ENCODE measurements around the gene SNN. TPM values are rescaled to one million over a fixed set of nuclear protein-coding genes. Genes with fewer than 3 reads are reported as not detected.

SNN gene
- total RNA-seq, 1 donor from 2014 or later: 7.3 TPM

DNA sequence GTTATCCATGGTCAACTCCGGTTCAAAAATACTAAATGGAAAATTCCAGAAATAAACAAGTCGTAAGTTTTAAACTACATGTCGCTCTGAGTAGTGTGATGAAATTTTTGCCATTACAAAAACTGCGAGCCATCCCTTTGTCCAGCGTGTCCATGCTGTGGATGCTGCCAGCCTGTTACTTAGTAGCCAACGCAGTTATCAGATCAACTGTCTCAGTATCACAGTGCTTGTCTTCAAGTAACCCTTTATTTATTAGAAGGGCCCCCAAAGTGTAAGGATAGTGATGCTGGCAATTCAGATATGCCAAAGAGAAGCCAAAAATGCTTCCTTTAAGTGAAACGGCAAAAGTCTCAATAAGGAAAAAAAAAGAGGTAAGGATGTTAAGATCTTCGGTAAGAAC, 23.9 kb downstream of the SNN start:
- no peak overlapping the region for H3K27ac Mint-ChIP-seq
- intact Hi-C loops (cut with micrococcal nuclease): no loop called here
- no peaks in the 10 kb centered on the region for H3K9me3 Mint-ChIP-seq
- peaks cover 32% of the 10 kb centered on the region for H3K4me1 Mint-ChIP-seq (ENCODE audit: low read depth)
- H3K4me3 Mint-ChIP-seq: no peak overlapping the region
- no peaks in the 10 kb centered on the region for H3K27me3 Mint-ChIP-seq (ENCODE audit: insufficient read depth)
- H3K36me3 Mint-ChIP-seq (ENCODE audit: low read depth): peaks cover 58% of the 10 kb centered on the region
- DNase-seq (ENCODE audit: low spot score): no peak

DNA sequence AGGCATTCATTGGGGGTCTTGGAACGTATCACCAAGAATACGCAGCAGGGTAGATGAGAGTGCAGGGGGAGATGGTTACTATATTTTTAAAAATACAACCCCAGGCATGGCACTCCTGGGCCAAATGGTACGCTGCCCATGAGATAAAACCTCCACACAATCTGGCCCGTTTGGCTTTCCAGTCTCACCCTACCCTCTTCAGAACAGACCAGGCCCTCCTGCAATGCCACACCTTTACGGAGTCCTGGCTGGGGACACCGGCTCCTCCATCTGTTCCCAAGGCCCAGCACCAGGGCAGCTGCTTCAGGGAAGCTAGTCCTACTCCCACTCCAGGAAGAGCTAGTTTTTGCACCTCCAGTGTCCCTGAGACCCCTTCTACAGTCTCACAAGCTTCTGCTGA, 24.4 kb downstream of the SNN start:
- H3K27ac Mint-ChIP-seq: no peak overlapping the region
- H3K4me3 Mint-ChIP-seq: no peak overlapping the region
- intact Hi-C loops (cut with micrococcal nuclease): no loop called here
- H3K36me3 Mint-ChIP-seq (ENCODE audit: low read depth): peaks cover 57% of the 10 kb centered on the region
- H3K4me1 Mint-ChIP-seq (ENCODE audit: low read depth): peaks cover 35% of the 10 kb centered on the region
- H3K9me3 Mint-ChIP-seq: no peaks in the 10 kb centered on the region
- no peak for DNase-seq (ENCODE audit: low spot score)
- no peaks in the 10 kb centered on the region for H3K27me3 Mint-ChIP-seq (ENCODE audit: insufficient read depth)

DNA sequence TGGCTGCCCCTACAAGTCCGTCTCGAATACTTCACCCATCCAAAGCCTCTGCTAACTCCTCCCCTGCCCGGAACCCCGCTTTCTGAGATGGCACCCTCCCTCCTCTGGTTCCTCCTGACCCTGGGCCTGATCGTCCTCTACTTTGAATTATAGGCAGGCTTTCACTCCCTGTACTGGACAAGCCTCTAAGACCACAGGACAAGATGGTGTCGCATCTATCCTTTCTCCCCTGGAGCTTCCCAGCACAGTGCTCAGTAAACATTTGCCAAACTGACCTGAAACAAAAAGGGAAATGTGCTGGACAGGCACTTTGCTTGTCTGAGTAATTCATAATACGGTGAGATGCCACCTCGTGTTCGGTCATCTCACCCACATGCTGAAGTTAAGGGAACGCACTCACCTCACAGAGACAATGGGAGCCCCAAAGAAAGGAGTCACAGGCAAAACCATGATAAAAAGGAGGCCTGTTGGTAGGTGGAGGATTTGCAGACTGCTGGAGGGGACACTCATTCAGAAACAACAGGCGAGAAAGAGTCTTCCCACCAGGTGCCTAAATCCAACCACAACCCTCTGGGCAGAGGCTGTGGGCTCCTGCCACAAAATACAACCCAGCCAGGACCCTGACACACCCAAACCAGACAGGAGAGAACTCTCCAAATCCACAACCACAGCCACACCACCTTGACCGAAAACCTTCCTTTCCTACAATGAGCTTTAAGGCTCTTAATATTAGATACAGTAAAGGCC, 28.2 kb downstream of the SNN start:
- intact Hi-C loops (cut with micrococcal nuclease): no loop called here
- DNase-seq (ENCODE audit: low spot score): no peak
- H3K9me3 Mint-ChIP-seq: no peaks in the 10 kb centered on the region
- H3K4me1 Mint-ChIP-seq (ENCODE audit: low read depth): peaks cover 47% of the 10 kb centered on the region
- H3K36me3 Mint-ChIP-seq (ENCODE audit: low read depth): peaks cover 61% of the 10 kb centered on the region
- no peaks in the 10 kb centered on the region for H3K27me3 Mint-ChIP-seq (ENCODE audit: insufficient read depth)
- peak overlapping the region; percentile 52 for H3K27ac Mint-ChIP-seq
- H3K4me3 Mint-ChIP-seq: no peak overlapping the region

DNA sequence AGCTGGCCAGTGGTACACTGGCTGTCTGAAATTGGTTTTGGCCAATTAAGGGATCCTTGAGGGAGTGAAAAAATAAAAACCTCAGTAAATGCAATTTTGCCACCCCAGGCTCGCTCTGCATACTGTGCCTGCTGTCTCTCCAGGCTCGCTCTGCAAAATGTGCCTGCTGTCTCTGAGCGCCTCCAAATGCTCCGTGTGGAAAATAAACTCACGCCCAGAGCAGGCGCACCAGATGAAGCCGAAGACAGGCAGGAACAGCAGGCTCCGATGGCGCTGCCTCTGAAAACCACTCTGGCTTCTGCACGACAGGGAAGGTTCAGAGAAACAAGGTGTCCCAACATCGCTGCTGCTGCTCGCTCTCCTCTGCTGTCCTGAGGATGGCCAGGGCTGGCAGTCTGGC, 29.1 kb downstream of the SNN start:
- DNase-seq (ENCODE audit: low spot score): no peak
- Mint-ChIP-seq H3K4me1 (ENCODE audit: low read depth) (peaks cover 51% of the 10 kb centered on the region), H3K9me3 (no peaks in the 10 kb centered on the region), H3K4me3 (no peak overlapping the region), H3K27ac (peak overlapping the region; percentile 74), H3K36me3 (ENCODE audit: low read depth) (peaks cover 58% of the 10 kb centered on the region), H3K27me3 (ENCODE audit: insufficient read depth) (no peaks in the 10 kb centered on the region)
- intact Hi-C loops (cut with micrococcal nuclease): no loop called here

DNA sequence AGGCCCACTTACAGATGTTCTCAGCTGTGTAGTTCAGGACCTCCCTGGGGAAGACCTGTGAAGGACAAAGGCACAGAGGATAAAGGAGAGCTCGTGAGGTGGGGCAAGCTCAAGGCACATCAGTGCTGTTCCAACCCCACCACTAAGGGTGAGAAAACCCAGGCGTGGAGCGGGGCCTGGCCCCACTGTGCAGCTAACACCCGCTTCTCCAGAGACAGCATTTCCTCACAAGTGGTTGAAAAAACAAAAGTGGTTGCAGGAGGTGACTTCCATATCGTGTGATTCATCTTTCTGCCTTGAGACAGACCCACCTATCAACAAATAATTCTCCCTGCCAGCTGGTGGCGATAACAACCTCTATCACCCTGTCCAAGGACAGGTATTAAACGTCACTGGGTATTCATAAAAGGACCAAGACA, 30.0 kb downstream of the SNN start:
- peaks cover 51% of the 10 kb centered on the region for H3K4me1 Mint-ChIP-seq (ENCODE audit: low read depth)
- peaks cover 62% of the 10 kb centered on the region for H3K36me3 Mint-ChIP-seq (ENCODE audit: low read depth)
- DNase-seq (ENCODE audit: low spot score): no peak
- H3K9me3 Mint-ChIP-seq: no peaks in the 10 kb centered on the region
- H3K27me3 Mint-ChIP-seq (ENCODE audit: insufficient read depth): no peaks in the 10 kb centered on the region
- intact Hi-C loops (cut with micrococcal nuclease): no loop called here
- H3K4me3 Mint-ChIP-seq: no peak overlapping the region
- H3K27ac Mint-ChIP-seq: peak overlapping the region; percentile 74

DNA sequence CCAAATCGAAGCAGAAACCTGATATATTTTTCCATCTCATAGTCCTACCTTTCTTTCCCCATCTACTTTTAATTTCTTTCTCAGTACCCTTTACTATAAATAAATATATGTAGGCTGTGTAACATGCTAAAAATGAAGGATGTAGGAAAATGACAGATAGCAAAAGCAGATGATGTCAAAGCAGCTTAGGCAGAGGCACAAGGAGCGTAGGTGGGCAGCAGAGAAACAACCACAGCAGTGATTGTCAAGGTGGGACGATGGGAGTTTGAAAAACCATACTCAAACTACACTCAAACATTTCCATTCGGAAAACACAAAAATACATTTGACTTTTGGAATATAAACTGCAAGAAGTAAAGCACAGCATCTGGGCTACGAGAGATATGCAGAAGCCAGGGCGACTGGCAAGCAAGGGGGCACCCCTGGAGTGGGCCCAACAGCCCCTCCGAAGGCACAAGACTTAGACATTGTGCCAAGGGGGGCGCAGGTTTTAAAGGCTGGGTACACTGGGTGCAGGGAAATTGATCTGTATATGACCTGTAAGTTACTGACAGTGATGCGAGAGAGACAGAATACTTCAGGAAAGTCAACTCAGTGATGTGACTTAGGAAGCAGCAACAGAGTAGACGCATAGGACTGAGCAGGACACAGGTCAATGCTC, 31.1 kb downstream of the SNN start:
- H3K9me3 Mint-ChIP-seq: no peaks in the 10 kb centered on the region
- H3K27me3 Mint-ChIP-seq (ENCODE audit: insufficient read depth): no peaks in the 10 kb centered on the region
- intact Hi-C loops (cut with micrococcal nuclease): no loop called here
- peaks cover 67% of the 10 kb centered on the region for H3K36me3 Mint-ChIP-seq (ENCODE audit: low read depth)
- no peak for DNase-seq (ENCODE audit: low spot score)
- H3K4me1 Mint-ChIP-seq (ENCODE audit: low read depth): peaks cover 52% of the 10 kb centered on the region
- H3K27ac Mint-ChIP-seq: peak overlapping the region; percentile 6
- no peak overlapping the region for H3K4me3 Mint-ChIP-seq

DNA sequence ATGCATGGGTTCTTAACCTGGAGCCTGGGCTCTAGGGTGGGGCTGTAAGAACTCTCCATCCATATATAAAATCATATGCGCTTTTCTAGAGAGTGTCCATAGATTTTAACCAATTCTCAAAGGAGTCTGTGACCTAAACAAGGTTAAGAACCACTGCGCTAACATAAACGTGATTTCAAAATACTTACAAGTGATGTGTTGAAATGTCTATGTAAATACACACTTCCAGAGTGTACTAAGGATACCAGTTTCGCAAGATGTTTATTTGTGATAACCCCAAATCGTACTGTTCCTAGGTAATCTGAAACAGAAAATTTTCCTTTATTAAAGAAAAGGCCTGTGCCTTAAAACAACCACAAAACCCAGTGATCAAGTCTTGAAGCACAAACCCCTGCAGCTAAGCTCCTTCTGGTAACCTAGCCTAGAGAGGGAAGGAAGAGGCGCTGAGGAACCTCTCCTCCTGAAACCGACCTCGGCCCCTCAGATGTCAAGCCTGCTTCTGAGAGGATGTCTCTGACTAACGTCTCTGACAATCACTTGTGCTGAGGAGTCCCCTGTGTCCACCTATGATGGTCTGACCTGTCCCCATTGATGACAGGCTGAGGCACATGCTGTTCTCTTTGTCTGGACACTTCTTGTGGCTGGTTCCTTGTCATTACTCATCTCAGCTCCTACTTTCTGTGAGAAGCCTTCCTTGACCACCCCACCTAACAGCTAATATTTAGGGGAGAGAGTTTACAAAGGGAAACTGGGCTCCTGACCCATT, 32.2 kb downstream of the SNN start:
- Mint-ChIP-seq H3K4me1 (ENCODE audit: low read depth) (peaks cover 55% of the 10 kb centered on the region), H3K27me3 (ENCODE audit: insufficient read depth) (no peaks in the 10 kb centered on the region), H3K27ac (no peak overlapping the region), H3K36me3 (ENCODE audit: low read depth) (peaks cover 60% of the 10 kb centered on the region), H3K9me3 (no peaks in the 10 kb centered on the region), H3K4me3 (no peak overlapping the region)
- no peak for DNase-seq (ENCODE audit: low spot score)
- intact Hi-C loops (cut with micrococcal nuclease): no loop called here

DNA sequence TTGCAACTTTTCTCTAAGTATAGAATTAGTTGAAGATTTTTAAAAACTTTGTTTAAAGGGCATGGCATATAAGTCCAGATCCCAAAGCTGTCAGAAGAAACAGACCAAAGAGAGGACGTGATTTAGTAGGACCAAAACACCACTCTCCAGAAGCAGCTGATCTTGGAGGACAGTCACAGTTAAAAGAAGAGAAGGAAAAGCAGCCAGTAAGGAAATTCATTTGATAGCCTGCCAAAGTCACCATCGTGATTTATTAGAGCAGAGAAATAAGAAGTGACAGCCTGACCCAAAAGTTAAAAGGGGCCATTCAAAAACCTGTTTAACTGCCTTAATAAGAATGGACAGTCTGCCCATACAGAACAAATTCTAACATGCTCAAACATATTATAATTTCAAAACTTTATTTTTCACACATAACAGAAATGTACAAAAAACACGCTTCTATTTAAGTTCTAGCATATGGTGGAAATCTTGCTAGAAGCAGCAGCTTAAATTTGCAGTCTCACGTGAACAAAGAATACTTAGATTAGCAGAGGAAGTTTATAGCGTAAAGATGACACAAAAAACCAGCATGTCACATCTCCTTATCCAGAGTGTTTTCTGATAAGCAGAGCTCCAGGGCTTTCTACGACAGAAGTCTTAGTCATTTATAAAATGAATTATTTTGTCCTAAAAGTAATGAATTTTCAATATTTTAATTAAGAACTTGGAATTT, 37.2 kb downstream of the SNN start:
- Mint-ChIP-seq H3K9me3 (no peaks in the 10 kb centered on the region), H3K4me1 (ENCODE audit: low read depth) (peaks cover 14% of the 10 kb centered on the region), H3K36me3 (ENCODE audit: low read depth) (peaks cover 42% of the 10 kb centered on the region), H3K27ac (no peak overlapping the region), H3K27me3 (ENCODE audit: insufficient read depth) (no peaks in the 10 kb centered on the region), H3K4me3 (no peak overlapping the region)
- no peak for DNase-seq (ENCODE audit: low spot score)
- intact Hi-C loops (cut with micrococcal nuclease): no loop called here

DNA sequence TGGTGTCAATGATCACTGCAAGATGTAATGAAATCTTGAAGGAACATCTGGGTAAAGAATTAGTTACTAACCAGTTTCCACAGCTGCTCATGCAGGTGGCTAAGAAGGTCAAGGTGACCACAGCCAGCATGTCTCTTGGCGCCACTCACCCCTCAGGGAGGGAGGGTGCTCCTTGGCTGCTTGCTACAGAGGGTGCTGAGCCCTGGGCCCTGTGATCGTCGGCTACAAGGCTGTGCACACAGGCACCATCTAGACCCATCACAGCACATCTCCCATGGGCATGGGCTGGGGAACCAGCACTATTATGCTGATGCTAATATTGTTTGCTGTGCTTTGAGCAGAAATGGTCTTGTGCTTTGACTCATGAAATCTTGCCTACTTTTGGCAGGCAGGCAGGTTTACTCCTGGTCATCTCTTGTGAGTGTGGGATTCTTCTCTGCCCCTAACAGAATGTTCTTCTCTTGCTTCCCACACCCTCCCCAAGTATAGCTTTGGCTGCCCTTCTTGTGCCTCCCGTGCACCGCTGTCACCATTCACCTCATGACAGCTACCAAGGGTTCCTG, 38.0 kb downstream of the SNN start:
- Mint-ChIP-seq H3K4me1 (ENCODE audit: low read depth) (peaks cover 9% of the 10 kb centered on the region), H3K4me3 (no peak overlapping the region), H3K36me3 (ENCODE audit: low read depth) (peaks cover 39% of the 10 kb centered on the region), H3K27me3 (ENCODE audit: insufficient read depth) (no peaks in the 10 kb centered on the region), H3K27ac (no peak overlapping the region), H3K9me3 (no peaks in the 10 kb centered on the region)
- DNase-seq (ENCODE audit: low spot score): no peak
- intact Hi-C loops (cut with micrococcal nuclease): no loop called here

DNA sequence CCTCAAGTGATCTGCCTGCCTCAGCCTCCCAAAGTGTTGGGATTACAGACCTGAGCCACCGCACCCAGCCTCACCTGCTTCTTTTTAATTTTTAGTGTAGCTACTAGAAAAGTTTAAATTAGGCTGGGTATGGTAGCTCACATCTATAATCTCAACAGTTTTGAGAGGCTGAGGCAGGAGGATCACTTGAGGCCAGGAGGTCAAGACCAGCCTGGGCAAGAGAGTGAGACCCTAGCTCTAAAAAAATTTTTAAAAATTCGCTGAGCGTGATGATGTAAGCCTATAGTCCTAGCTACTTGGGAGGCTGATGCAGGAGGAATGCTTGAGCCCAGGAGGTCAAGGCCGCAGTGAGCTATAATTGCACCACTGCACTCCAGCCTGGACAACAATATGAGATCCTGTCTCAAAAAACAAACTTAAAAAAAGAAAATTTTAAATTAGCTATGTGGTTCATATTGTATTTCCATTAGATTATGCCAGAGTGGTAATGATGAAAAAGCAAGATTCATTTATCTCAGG, 39.5 kb downstream of the SNN start:
- H3K4me1 Mint-ChIP-seq (ENCODE audit: low read depth): peaks cover 10% of the 10 kb centered on the region
- no peaks in the 10 kb centered on the region for H3K27me3 Mint-ChIP-seq (ENCODE audit: insufficient read depth)
- no peak overlapping the region for H3K4me3 Mint-ChIP-seq
- no peak for DNase-seq (ENCODE audit: low spot score)
- peaks cover 31% of the 10 kb centered on the region for H3K36me3 Mint-ChIP-seq (ENCODE audit: low read depth)
- intact Hi-C loops (cut with micrococcal nuclease): no loop called here
- no peak overlapping the region for H3K27ac Mint-ChIP-seq
- no peaks in the 10 kb centered on the region for H3K9me3 Mint-ChIP-seq

DNA sequence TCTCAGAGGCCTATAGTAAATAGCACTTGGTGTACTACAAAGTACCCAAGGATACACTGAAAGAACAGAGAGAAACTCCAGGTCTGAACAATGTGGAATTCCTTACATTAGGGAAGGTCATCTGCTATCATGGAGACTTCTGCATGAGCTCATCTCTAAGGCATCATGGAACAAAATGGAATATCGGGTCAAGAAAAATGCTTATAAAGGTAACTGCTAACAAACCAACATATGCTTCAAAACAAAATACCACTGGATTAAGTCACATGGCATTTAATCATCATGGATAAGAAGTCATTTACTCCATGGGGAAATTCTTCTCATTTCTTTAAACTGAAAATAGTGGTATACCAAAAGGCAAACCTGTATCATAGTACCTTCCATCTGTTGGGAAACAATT, 40.2 kb downstream of the SNN start:
- Mint-ChIP-seq H3K4me1 (ENCODE audit: low read depth) (peaks cover 10% of the 10 kb centered on the region), H3K4me3 (no peak overlapping the region), H3K27ac (no peak overlapping the region), H3K27me3 (ENCODE audit: insufficient read depth) (no peaks in the 10 kb centered on the region), H3K36me3 (ENCODE audit: low read depth) (peaks cover 25% of the 10 kb centered on the region), H3K9me3 (no peaks in the 10 kb centered on the region)
- no peak for DNase-seq (ENCODE audit: low spot score)
- intact Hi-C loops (cut with micrococcal nuclease): no loop called here

DNA sequence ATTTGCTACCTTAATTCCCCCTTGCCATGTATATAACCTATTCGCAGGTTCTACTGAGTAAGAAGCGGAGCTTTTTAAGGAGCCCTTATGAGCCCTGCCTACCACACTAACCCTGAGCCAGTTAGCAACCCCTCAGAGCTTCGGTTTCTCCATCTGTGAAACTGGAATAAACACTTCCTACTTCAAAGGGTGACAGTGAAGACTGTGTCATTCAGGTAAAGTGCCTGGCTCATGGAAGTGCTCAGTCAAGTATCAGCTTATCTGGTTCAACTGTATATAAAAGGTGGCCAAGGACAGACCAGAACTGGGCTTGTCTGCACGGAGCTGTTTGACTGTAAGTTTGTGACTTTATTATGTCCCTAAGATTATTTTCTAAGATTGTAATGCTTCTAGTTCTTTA, 43.4 kb downstream of the SNN start:
- H3K4me3 Mint-ChIP-seq: no peak overlapping the region
- peaks cover 10% of the 10 kb centered on the region for H3K4me1 Mint-ChIP-seq (ENCODE audit: low read depth)
- no peaks in the 10 kb centered on the region for H3K27me3 Mint-ChIP-seq (ENCODE audit: insufficient read depth)
- DNase-seq (ENCODE audit: low spot score): no peak
- H3K9me3 Mint-ChIP-seq: no peaks in the 10 kb centered on the region
- H3K27ac Mint-ChIP-seq: peak overlapping the region; percentile 40
- intact Hi-C loops (cut with micrococcal nuclease): no loop called here
- H3K36me3 Mint-ChIP-seq (ENCODE audit: low read depth): peaks cover 24% of the 10 kb centered on the region

All from activated T-helper 1 cell treated with anti-CD3 and anti-CD28 coated beads, Interleukin-12 subunit alpha, Interleukin-12 subunit beta, Interleukin-2, Interleukin-4 antibody, amounts not matched to agents 30 ng/mL and 10 ng/mL and 1 ng/mL, durations not matched to agents 14 hours and 24 hours and 36 hours (primary cell).